CD4-positive, CD25-positive, alpha-beta regulatory T cell (primary cell): ENCODE data around the gene KRT15. TPM values are rescaled to one million over a fixed set of nuclear protein-coding genes. Genes with fewer than 3 reads are reported as not detected.
A peak's percentile ranks its signal among the peaks of the same experiment; 100 is the strongest.

Source experiments
- ATAC-seq, 2 donors: fragments of 150-1000 bp; cut with Tn5 transposase; one replicate each; pipeline ENCODE4 v1.10.0; 2021; ENCODE audit warnings: low read depth in 2 of 2, moderate number of reproducible peaks in 2 of 2, moderate library complexity in 1 of 2
- DNase-seq, 3 donors: peaks; one replicate each; pipeline versions ENCODE4 v3.0.0 to v3.0.0-alpha.2; 2012 to 2022; ENCODE audit warnings: mixed read lengths in 1 of 3
- H3K27ac ChIP-seq: one replicate; pipeline ENCODE4 v1.7.0; 2013; ENCODE audit warnings: mild to moderate bottlenecking, low read length; ENCODE audit not compliant: insufficient read depth, poor library complexity, severe bottlenecking
- H3K27me3 ChIP-seq: one replicate; pipeline ENCODE4 v1.7.0; 2013; ENCODE audit warnings: low read length; ENCODE audit not compliant: control insufficient read depth, insufficient read depth
- H3K36me3 ChIP-seq: one replicate; pipeline ENCODE4 v1.7.0; 2013; ENCODE audit warnings: mild to moderate bottlenecking, low read length, moderate library complexity; ENCODE audit not compliant: control insufficient read depth, insufficient read depth
- H3K4me1 ChIP-seq: 2 replicates; pipeline ENCODE4 v1.7.0; 2013; ENCODE audit warnings: mild to moderate bottlenecking, low read length; ENCODE audit not compliant: insufficient read depth, control insufficient read depth, poor library complexity, severe bottlenecking
- H3K4me3 ChIP-seq: one replicate; pipeline ENCODE4 v1.7.0; 2013; ENCODE audit warnings: low read depth, mild to moderate bottlenecking, low read length, moderate library complexity
- H3K9me3 ChIP-seq, 2 experiments: 1 replicate in 1 of 2; 2 replicates in 1 of 2; pipeline ENCODE4 v1.7.0; 2013; ENCODE audit warnings: low read length in 2 of 2, mild to moderate bottlenecking in 1 of 2, moderate library complexity in 1 of 2; ENCODE audit not compliant: control insufficient read depth in 2 of 2
- H3K27ac Mint-ChIP-seq, 3 donors: one replicate each; pipeline ENCODE4 v1.8.0; 2020 to 2022; ENCODE audit warnings: mild to moderate bottlenecking in 3 of 3, mixed read lengths in 3 of 3, moderate library complexity in 2 of 3
- H3K27me3 Mint-ChIP-seq: one replicate; pipeline ENCODE4 v1.8.0; 2022; ENCODE audit warnings: mild to moderate bottlenecking, mixed read lengths
- H3K36me3 Mint-ChIP-seq: one replicate; pipeline ENCODE4 v1.8.0; 2020; ENCODE audit warnings: mixed read lengths
- H3K4me1 Mint-ChIP-seq, 4 donors: one replicate each; pipeline ENCODE4 v1.8.0; 2020 to 2022; ENCODE audit warnings: mixed read lengths in 4 of 4, mild to moderate bottlenecking in 1 of 4
- H3K4me3 Mint-ChIP-seq, 4 donors: one replicate each; pipeline ENCODE4 v1.8.0; 2020 to 2022; ENCODE audit warnings: mild to moderate bottlenecking in 4 of 4, mixed read lengths in 4 of 4, moderate library complexity in 3 of 4
- H3K9me3 Mint-ChIP-seq, 7 donors: one replicate each; pipeline ENCODE4 v1.8.0; 2020 to 2022; ENCODE audit warnings: mixed read lengths in 7 of 7, mild to moderate bottlenecking in 3 of 7, moderate library complexity in 2 of 7
- polyA plus RNA-seq, 4 donors: library from polyadenylated mRNA; unstranded; fragments of 300-500 nt; fragmentation: Illumina TruSeq; gene quantifications; one replicate each; pipeline ENCODE4 v1.2.3, GENCODE V29; 2021
- total RNA-seq: library from RNA; stranded (reverse); gene quantifications from one replicate; pipeline ENCODE4 v1.2.3, GENCODE V29; 2022

The KRT15 gene
- total and polyA plus RNA-seq, 5 donors from 2014 or later, result not detected

GRCh38 chr17:41555105-41555887 is 36.6 kb upstream of the KRT15 start:
- no peaks in the 10 kb centered on the region for H3K9me3 Mint-ChIP-seq
- no peaks in the 10 kb centered on the region for H3K4me1 ChIP-seq
- no peaks in the 10 kb centered on the region for H3K9me3 ChIP-seq
- no peak overlapping the region for H3K4me3 ChIP-seq
- H3K27ac ChIP-seq, result no peak overlapping the region
- H3K36me3 Mint-ChIP-seq, result no peaks in the 10 kb centered on the region
- H3K4me1 Mint-ChIP-seq, result no peaks in the 10 kb centered on the region
- peaks cover 11% of the 10 kb centered on the region for H3K27me3 ChIP-seq
- no peaks in the 10 kb centered on the region for H3K36me3 ChIP-seq
- no peak for DNase-seq
- H3K27ac Mint-ChIP-seq, result no peak overlapping the region
- no peak for ATAC-seq
- peaks cover 33% of the 10 kb centered on the region for H3K27me3 Mint-ChIP-seq
- no peak overlapping the region for H3K4me3 Mint-ChIP-seq

GRCh38 chr17:41553987-41554680 is 35.4 kb upstream of the KRT15 start:
- DNase-seq (no peak), ATAC-seq (no peak)
- H3K36me3 ChIP-seq, result no peaks in the 10 kb centered on the region
- H3K27me3 ChIP-seq, result peaks cover 6% of the 10 kb centered on the region
- Mint-ChIP-seq H3K4me1 (peaks cover 3 to 6% (median 5%) of the 10 kb centered on the region in 4 donors), H3K9me3 (no peaks in the 10 kb centered on the region), H3K36me3 (no peaks in the 10 kb centered on the region), H3K27me3 (peaks cover 33% of the 10 kb centered on the region), H3K4me3 (no peak overlapping the region), H3K27ac (no peak overlapping the region)
- H3K9me3 ChIP-seq, result no peaks in the 10 kb centered on the region
- H3K4me1 ChIP-seq, result peaks cover 3% of the 10 kb centered on the region
- H3K4me3 ChIP-seq, result no peak overlapping the region
- H3K27ac ChIP-seq, result no peak overlapping the region

- H3K36me3 ChIP-seq, result no peaks in the 10 kb centered on the region
- H3K27ac ChIP-seq, result no peak overlapping the region
- DNase-seq (no peak), ATAC-seq (no peak)
- Mint-ChIP-seq H3K27me3 (peaks cover 28% of the 10 kb centered on the region), H3K4me1 (peaks cover 3 to 10% (median 7%) of the 10 kb centered on the region in 4 donors), H3K27ac (no peak overlapping the region), H3K36me3 (no peaks in the 10 kb centered on the region), H3K4me3 (no peak overlapping the region), H3K9me3 (no peaks in the 10 kb centered on the region)
- H3K4me3 ChIP-seq, result no peak overlapping the region
- peaks cover 12% of the 10 kb centered on the region for H3K4me1 ChIP-seq
- H3K9me3 ChIP-seq, result no peaks in the 10 kb centered on the region
- H3K27me3 ChIP-seq, result peaks cover 2% of the 10 kb centered on the region
Measured at GRCh38 chr17:41553176-41553575, 34.5 kb upstream of the KRT15 start.

GRCh38 chr17:41552455-41552854 is 33.8 kb upstream of the KRT15 start:
- H3K36me3 ChIP-seq, result no peaks in the 10 kb centered on the region
- no peaks in the 10 kb centered on the region for H3K9me3 Mint-ChIP-seq
- no peak overlapping the region for H3K27ac Mint-ChIP-seq
- H3K4me1 Mint-ChIP-seq, result peaks cover 3 to 10% (median 7%) of the 10 kb centered on the region in 4 donors
- H3K27me3 Mint-ChIP-seq, result peaks cover 24% of the 10 kb centered on the region
- DNase-seq (no peak), ATAC-seq (no peak)
- no peak overlapping the region for H3K27ac ChIP-seq
- no peak overlapping the region for H3K4me3 Mint-ChIP-seq
- H3K27me3 ChIP-seq, result no peaks in the 10 kb centered on the region
- peaks cover 12% of the 10 kb centered on the region for H3K4me1 ChIP-seq
- no peaks in the 10 kb centered on the region for H3K36me3 Mint-ChIP-seq
- H3K4me3 ChIP-seq, result no peak overlapping the region
- no peaks in the 10 kb centered on the region for H3K9me3 ChIP-seq

GRCh38 chr17:41551365-41551764 is 32.7 kb upstream of the KRT15 start:
- DNase-seq (no peak), ATAC-seq (no peak)
- H3K27ac Mint-ChIP-seq, result no peak overlapping the region
- peaks cover 3 to 10% (median 7%) of the 10 kb centered on the region in 4 donors for H3K4me1 Mint-ChIP-seq
- Histone ChIP-seq H3K4me1 (peaks cover 12% of the 10 kb centered on the region), H3K27ac (no peak overlapping the region), H3K27me3 (no peaks in the 10 kb centered on the region), H3K9me3 (no peaks in the 10 kb centered on the region), H3K36me3 (no peaks in the 10 kb centered on the region), H3K4me3 (no peak overlapping the region)
- no peak overlapping the region for H3K4me3 Mint-ChIP-seq
- H3K36me3 Mint-ChIP-seq, result peaks cover 3% of the 10 kb centered on the region
- H3K27me3 Mint-ChIP-seq, result peaks cover 20% of the 10 kb centered on the region
- peaks cover 0 to 3% (median 0%) of the 10 kb centered on the region in 7 donors for H3K9me3 Mint-ChIP-seq

GRCh38 chr17:41549596-41550039 is 30.9 kb upstream of the KRT15 start:
- Mint-ChIP-seq H3K27ac (peak overlapping the region in 1 of 3 donors; percentile 81), H3K36me3 (peaks cover 3% of the 10 kb centered on the region), H3K4me1 (peaks cover 3 to 10% (median 7%) of the 10 kb centered on the region in 4 donors), H3K27me3 (peaks cover 13% of the 10 kb centered on the region), H3K4me3 (no peak overlapping the region), H3K9me3 (peaks cover 0 to 3% (median 0%) of the 10 kb centered on the region in 7 donors)
- Histone ChIP-seq H3K4me1 (peaks cover 12% of the 10 kb centered on the region), H3K4me3 (no peak overlapping the region), H3K9me3 (no peaks in the 10 kb centered on the region), H3K36me3 (no peaks in the 10 kb centered on the region), H3K27ac (no peak overlapping the region), H3K27me3 (no peaks in the 10 kb centered on the region)
- ATAC-seq (no peak), DNase-seq (no peak)

GRCh38 chr17:41548844-41549595 is 30.3 kb upstream of the KRT15 start:
- Mint-ChIP-seq H3K27me3 (peaks cover 8% of the 10 kb centered on the region), H3K27ac (peak overlapping the region in 1 of 3 donors; percentile 81), H3K4me3 (peak overlapping the region in 3 of 4 donors; percentile 0 to 58 (median 56)), H3K4me1 (peaks cover 3 to 10% (median 7%) of the 10 kb centered on the region in 4 donors), H3K36me3 (peaks cover 3% of the 10 kb centered on the region), H3K9me3 (peaks cover 0 to 3% (median 0%) of the 10 kb centered on the region in 7 donors)
- H3K4me3 ChIP-seq, result no peak overlapping the region
- peak; percentile 61 to 86 (median 79) for DNase-seq
- peak overlapping the region; percentile 31 for H3K27ac ChIP-seq
- peak; percentile 83 to 85 for ATAC-seq
- H3K36me3 ChIP-seq, result no peaks in the 10 kb centered on the region
- H3K27me3 ChIP-seq, result no peaks in the 10 kb centered on the region
- H3K9me3 ChIP-seq, result no peaks in the 10 kb centered on the region
- H3K4me1 ChIP-seq, result peaks cover 12% of the 10 kb centered on the region
